ENCODE measurements around the gene IARS2.

DNA sequence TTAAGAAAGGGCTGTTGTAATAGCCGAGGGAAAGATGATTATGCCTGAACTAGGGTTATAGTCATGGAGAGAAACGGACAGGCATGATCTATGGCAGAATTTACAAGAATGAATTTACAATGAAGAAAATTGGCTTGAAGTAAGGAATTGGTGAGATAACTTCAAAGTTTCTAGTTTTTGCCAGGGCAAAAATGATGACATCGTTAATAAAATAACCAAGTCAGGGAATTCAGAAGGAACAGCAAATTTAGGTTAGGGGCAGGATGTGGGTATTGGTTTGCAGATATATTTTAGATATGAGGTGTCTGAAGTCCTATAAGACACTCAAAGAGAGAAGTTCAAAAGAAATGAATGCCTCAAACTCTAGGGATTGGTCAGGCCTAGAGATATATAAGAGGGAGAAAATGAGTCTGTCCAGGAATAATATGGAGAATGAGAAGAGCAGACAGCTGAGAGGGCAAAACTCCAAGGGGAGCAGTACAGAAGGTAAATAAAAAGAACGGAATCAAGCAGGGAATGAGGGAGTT lies 62.8 kb downstream of the IARS2 start:
- TF ChIP-seq FOXM1 (IDR thresholded peaks at IDR 0.05; ENCODE audit: borderline replicate concordance) (no peak), ARNT (IDR thresholded peaks at IDR 0.05) (no peak), FOXA1 (IDR thresholded peaks at IDR 0.05) (no peak), SUZ12 (IDR thresholded peaks at IDR 0.05) (no peak), NFRKB (IDR thresholded peaks at IDR 0.05) (no peak), TARDBP (IDR thresholded peaks at IDR 0.05) (no peak), FOXK2 (IDR thresholded peaks at IDR 0.05) (no peak), LEF1 (IDR thresholded peaks at IDR 0.05; ENCODE audit: borderline replicate concordance) (no peak)
- TF ChIP-seq, protein P1, sequence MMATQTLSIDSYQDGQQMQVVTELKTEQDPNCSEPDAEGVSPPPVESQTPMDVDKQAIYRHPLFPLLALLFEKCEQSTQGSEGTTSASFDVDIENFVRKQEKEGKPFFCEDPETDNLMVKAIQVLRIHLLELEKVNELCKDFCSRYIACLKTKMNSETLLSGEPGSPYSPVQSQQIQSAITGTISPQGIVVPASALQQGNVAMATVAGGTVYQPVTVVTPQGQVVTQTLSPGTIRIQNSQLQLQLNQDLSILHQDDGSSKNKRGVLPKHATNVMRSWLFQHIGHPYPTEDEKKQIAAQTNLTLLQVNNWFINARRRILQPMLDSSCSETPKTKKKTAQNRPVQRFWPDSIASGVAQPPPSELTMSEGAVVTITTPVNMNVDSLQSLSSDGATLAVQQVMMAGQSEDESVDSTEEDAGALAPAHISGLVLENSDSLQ (IDR thresholded peaks at IDR 0.05), result no peak
